ENCODE measurements around the gene CLCN6. TPM values are rescaled to one million over a fixed set of nuclear protein-coding genes. Genes with fewer than 3 reads are reported as not detected.

CLCN6 gene
- total RNA-seq, 1 donor from 2014 or later: 17.6 TPM

GRCh38 chr1:11822091-11822490, 16.1 kb downstream of the CLCN6 start:
- DNase-seq (ENCODE audit: low read depth): no peak
- H3K27me3 ChIP-seq (ENCODE audit: control insufficient read depth, insufficient read depth, low read length): no peaks in the 10 kb centered on the region
- no peak overlapping the region for H3K4me3 ChIP-seq (ENCODE audit: low read depth, low read length)
- peaks cover 2% of the 10 kb centered on the region for H3K36me3 ChIP-seq (ENCODE audit: control insufficient read depth, insufficient read depth, low read length)
- TF ChIP-seq, protein P1, sequence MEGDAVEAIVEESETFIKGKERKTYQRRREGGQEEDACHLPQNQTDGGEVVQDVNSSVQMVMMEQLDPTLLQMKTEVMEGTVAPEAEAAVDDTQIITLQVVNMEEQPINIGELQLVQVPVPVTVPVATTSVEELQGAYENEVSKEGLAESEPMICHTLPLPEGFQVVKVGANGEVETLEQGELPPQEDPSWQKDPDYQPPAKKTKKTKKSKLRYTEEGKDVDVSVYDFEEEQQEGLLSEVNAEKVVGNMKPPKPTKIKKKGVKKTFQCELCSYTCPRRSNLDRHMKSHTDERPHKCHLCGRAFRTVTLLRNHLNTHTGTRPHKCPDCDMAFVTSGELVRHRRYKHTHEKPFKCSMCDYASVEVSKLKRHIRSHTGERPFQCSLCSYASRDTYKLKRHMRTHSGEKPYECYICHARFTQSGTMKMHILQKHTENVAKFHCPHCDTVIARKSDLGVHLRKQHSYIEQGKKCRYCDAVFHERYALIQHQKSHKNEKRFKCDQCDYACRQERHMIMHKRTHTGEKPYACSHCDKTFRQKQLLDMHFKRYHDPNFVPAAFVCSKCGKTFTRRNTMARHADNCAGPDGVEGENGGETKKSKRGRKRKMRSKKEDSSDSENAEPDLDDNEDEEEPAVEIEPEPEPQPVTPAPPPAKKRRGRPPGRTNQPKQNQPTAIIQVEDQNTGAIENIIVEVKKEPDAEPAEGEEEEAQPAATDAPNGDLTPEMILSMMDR (IDR thresholded peaks at IDR 0.05; ENCODE audit: insufficient read depth, low read length, poor library complexity, severe bottlenecking): no peak

GRCh38 chr1:11823366-11824137, 17.6 kb downstream of the CLCN6 start:
- DNase-seq (ENCODE audit: low read depth): no peak
- Histone ChIP-seq H3K27me3 (ENCODE audit: control insufficient read depth, insufficient read depth, low read length) (no peaks in the 10 kb centered on the region), H3K36me3 (ENCODE audit: control insufficient read depth, insufficient read depth, low read length) (peaks cover 6% of the 10 kb centered on the region), H3K4me3 (ENCODE audit: low read depth, low read length) (no peak overlapping the region)
- TF ChIP-seq, protein P1 (IDR thresholded peaks at IDR 0.05; ENCODE audit: insufficient read depth, low read length, poor library complexity, severe bottlenecking): no peak

DNA sequence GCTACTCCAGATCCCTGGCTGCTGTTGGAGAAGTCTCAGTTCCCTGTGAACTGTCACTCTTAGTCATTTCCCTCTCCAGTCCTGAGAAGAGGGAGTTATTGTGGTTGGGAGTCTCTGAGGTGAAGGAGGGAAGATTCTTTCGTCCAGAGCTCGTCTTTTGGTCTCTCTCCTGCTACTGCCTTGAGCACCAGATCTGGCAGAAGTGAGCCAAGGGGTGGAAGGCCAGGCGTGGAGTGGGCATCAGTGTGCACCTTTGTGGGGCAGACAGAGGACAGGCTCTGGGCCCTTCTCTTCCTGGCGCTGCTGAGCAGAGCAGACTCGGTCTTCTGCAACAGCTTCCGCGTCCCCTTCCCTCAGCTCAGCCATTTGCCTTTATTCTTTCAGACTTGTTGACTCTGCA, 19.1 kb downstream of the CLCN6 start:
- TF ChIP-seq, protein P1 (IDR thresholded peaks at IDR 0.05; ENCODE audit: insufficient read depth, low read length, poor library complexity, severe bottlenecking): no peak
- Histone ChIP-seq H3K27me3 (ENCODE audit: control insufficient read depth, insufficient read depth, low read length) (no peaks in the 10 kb centered on the region), H3K4me3 (ENCODE audit: low read depth, low read length) (no peak overlapping the region), H3K36me3 (ENCODE audit: control insufficient read depth, insufficient read depth, low read length) (peaks cover 6% of the 10 kb centered on the region)
- DNase-seq (ENCODE audit: low read depth): no peak

GRCh38 chr1:11826946-11827345, 21.0 kb downstream of the CLCN6 start:
- Histone ChIP-seq H3K4me3 (ENCODE audit: low read depth, low read length) (no peak overlapping the region), H3K27me3 (ENCODE audit: control insufficient read depth, insufficient read depth, low read length) (no peaks in the 10 kb centered on the region), H3K36me3 (ENCODE audit: control insufficient read depth, insufficient read depth, low read length) (peaks cover 6% of the 10 kb centered on the region)
- no peak for DNase-seq (ENCODE audit: low read depth)
- TF ChIP-seq, protein P1 (IDR thresholded peaks at IDR 0.05; ENCODE audit: insufficient read depth, low read length, poor library complexity, severe bottlenecking): no peak

- no peak for DNase-seq (ENCODE audit: low read depth)
- H3K36me3 ChIP-seq (ENCODE audit: control insufficient read depth, insufficient read depth, low read length): peaks cover 6% of the 10 kb centered on the region
- H3K4me3 ChIP-seq (ENCODE audit: low read depth, low read length): no peak overlapping the region
- H3K27me3 ChIP-seq (ENCODE audit: control insufficient read depth, insufficient read depth, low read length): no peaks in the 10 kb centered on the region
- TF ChIP-seq, protein P1 (IDR thresholded peaks at IDR 0.05; ENCODE audit: insufficient read depth, low read length, poor library complexity, severe bottlenecking): no peak
These were observed 22.5 kb downstream of the CLCN6 start for GRCh38 chr1:11828511-11828910.

All from kidney epithelial cell (primary cell).